ENCODE data around the gene XYLT1.
A peak's percentile ranks its signal among the peaks of the same experiment; 100 is the strongest.
"Not testable (repeated sequence)": the region's sequence is repeated elsewhere in the genome, so short reads cannot be mapped to it uniquely, and the experiment has no call there.

Gene XYLT1

GRCh38 chr16:17307504-17307903 is 163.3 kb downstream of the XYLT1 start:
- DNase-seq: no peak

DNA sequence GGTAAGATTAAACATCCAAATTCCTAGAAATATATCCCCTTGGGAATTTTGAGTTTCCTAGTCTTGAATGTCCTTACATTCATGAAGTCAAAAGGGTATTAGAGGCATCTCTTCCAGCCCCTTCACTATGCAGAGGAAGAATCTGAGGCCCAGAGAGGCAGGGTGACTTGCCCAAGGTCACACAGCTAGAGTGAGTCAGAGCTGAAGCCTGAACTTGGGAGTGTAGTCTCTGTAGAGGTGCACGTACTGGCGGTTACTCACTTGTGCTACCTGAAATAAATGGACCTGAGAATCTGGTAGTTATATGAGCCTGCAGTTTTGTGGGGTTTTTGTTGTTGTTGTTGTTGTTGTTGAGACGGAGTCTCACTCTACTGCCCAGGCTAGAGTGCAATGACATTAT is 164.0 kb downstream of the XYLT1 start:
- no peak for DNase-seq

DNA sequence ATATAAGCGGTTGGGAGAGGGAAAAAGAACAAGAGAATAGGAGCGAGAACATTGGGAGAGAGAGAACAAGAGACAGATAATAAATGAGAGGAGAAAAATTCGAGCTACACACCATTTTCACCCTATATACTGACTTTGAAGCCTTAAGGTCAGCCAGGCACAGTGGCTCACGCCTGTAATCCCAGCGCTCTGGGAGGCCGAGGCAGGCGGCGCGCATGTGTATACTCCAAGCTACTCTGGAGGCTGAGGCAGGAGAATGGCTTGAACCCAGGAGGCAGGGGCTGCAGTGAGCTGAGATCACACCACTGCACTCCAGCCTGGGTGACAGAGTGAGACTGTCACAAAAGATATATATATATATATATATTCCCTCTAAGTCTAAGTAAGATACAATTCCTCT is 164.5 kb downstream of the XYLT1 start:
- DNase-seq: not testable (repeated sequence)

GRCh38 chr16:17305694-17306093 is 165.1 kb downstream of the XYLT1 start:
- DNase-seq: no peak

- peak; percentile 19 for DNase-seq
These were observed 166.2 kb downstream of the XYLT1 start for GRCh38 chr16:17304491-17305119.

- no peak for DNase-seq
These were observed 166.7 kb downstream of the XYLT1 start for GRCh38 chr16:17304106-17304490.

DNA sequence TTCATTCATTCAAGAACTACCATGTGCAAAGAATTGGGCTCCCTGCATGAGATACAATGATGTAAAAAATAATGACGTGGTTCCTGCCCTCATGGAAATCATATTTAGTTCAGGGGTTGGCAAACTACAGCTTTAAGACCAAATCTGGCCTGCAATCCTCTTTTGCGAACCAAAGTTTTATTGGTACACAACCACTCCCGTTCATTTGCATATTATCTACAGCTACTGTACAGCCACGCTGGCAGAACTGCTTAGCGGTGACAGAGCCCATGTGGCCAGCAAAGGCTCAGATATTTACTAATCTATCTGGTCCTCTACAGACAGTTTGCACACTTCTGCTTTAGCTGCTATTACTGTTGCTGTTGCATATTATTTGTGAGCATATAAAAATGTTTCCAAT is 167.7 kb downstream of the XYLT1 start:
- DNase-seq: no peak

- DNase-seq: no peak
These were observed 168.1 kb downstream of the XYLT1 start for GRCh38 chr16:17302620-17303019.

DNA sequence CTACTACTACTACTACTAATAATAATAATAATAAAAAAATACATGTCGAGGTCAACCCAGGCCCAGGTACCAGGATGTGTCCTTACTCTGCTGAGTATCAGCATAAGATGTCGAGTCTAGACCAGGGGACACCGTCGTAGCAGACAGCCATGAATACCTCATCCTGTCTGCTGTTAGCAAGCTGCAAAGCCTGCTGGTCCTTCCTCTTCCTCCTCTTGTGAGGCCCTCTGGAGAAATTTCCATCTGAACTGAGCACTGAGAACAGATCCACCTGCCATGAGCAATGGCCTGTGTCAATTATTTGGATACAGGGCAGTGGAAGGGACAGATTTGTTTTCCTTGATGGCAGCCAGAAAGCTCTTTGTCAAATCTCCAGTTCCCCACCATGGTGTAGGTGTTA is 168.5 kb downstream of the XYLT1 start:
- DNase-seq: no peak

GRCh38 chr16:17301593-17302135 is 169.1 kb downstream of the XYLT1 start:
- no peak for DNase-seq

DNA sequence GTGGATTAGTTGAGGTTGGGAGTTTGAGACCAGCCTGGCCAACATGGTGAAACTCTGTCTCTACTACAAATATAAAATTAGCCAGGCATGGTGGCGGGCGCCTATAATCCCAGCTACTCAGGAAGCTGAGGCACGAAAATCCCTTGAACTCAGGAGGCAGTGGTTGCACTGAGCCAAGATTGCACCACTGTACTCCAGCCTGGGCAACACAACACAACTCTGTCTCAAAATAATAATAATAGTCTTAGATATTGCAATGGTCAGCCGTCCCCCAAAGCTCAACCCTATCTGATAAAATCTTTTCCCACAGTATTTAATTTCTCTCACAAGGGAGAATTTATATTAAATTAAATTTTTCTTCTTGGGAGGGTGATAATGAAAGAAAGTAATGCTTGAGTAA is 169.6 kb downstream of the XYLT1 start:
- no peak for DNase-seq

DNA sequence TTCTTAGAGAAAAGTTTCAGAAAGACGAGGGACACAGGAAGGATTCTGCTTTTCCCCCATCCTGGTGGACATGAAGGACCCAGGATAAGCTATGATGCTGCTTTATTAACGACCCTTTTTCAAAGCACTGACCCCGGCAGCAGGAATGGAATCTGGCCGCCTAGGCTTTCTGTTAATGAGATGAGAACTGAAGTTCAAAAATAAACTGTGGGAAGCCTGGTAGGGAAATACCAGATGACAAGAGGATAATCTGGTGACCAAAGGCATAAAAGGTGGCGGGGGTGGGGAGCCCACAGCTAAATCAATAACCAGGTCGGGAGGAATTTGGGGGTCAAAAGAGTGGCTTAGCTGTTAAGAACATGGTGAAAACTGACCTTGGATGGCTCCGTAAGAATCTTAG is 171.0 kb downstream of the XYLT1 start:
- no peak for DNase-seq

DNA sequence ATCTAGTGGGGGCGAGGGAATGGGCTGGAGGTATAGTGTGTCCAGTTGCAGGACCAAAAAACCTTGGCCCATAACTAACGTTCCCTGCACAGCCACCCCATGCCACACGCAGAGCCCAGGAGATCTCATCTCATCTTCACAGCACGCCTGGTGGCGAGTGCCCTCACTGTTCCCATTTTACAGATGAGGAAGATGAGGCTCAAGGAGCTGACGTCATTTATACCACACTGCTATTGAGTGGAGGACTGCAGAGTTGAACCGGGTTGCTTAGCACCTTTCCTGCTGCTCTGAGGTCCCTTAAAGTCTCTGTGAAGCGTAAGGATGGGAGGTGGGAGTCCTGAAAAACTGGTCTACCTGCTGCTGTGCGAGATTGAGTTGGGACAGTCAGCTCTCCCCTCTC is 172.5 kb downstream of the XYLT1 start:
- DNase-seq: no peak

- no peak for DNase-seq
These were observed 174.3 kb downstream of the XYLT1 start for GRCh38 chr16:17296431-17296830.

DNA sequence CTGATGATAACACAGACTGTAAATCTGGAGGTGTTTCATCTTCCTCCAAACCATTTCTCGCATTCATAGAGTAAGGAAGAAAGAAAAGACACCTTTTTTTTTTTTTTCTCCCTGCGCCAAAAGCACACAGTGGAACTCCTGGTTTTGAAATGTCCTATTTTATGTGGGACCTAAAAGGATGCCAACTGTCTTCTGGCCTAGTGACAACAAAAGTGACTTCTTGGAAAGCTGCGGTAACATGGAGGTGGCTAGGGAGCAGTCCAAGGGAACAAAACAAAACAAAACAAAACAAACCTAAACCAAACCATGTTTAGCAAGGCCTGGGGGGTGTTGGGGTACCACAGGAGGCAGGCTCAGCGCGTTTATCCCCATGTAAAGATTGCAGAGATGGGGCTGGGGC is 174.8 kb downstream of the XYLT1 start:
- no peak for DNase-seq

DNA sequence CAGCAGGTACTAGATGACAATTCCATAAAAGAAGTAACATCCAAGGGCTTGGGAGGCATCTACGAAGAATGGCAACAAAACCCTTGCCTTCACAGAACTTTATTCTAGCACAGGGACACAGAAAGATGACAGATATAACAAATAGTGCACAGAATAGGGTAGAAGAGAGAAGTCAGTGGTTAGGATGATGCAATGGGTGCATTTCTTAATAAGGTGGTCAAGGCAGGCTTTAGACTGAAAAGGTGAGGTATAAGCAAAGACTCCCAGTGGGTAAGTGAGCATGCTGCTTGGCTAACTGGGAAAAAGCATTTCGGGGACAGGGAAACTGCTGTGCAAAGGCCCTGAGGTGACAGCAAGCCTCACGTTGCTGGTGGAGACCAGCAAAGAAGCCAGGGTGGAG is 175.9 kb downstream of the XYLT1 start:
- no peak for DNase-seq

DNA sequence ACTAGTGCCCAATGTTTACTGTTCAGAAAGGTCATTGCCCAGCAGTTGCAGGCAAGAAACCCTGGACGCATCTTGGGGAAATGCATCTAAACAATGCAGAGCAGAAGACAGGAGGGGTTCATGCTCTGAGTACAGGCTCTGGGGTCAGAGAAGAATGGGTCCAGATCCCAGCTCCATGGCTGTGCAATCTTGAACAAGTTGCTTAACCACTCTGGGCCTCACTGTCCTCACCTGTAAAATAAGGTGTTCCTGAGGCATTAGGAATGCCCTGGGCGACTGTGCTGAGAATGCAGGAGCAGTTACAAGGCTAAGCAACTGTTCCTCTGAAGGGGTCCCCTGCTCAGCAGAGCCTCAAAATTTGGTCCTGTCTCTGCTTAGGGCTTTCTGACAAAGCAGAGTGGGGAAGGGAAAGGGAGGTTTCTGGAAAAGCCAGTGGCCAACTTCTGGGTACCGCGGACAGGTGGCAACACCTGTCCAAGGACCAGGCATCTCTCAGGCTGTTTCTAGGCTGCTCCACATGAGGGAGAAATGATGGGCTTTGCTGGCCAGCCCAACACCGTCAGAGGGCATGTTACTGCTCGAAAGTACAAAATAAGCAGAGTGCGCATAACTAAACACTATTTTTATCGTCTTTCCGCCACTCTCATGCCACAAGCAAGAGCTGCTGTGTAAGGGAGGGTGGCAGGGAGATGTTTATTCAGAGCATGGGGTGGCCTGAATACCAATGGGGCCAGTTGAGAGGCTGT is 176.8 kb downstream of the XYLT1 start:
- no peak for DNase-seq

DNA sequence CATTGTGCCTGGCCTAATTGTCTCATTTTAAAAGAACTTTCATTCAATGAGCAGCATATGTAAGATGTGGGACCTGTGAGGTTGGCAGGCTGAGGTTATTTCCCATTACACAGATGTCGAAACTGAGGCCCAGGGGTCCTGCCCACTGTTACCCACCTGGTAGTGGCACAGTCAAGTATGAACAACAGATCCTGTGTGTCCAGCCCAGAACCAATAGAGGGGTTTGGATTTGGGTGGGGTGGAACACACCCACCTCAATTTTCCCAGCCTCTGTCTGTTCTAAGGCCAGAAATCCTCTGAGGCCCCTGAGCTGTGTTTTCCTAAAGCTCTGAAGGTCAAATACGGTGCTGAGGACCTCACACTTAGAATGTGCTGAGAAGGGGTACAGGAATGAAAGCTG is 179.5 kb downstream of the XYLT1 start:
- no peak for DNase-seq

DNA sequence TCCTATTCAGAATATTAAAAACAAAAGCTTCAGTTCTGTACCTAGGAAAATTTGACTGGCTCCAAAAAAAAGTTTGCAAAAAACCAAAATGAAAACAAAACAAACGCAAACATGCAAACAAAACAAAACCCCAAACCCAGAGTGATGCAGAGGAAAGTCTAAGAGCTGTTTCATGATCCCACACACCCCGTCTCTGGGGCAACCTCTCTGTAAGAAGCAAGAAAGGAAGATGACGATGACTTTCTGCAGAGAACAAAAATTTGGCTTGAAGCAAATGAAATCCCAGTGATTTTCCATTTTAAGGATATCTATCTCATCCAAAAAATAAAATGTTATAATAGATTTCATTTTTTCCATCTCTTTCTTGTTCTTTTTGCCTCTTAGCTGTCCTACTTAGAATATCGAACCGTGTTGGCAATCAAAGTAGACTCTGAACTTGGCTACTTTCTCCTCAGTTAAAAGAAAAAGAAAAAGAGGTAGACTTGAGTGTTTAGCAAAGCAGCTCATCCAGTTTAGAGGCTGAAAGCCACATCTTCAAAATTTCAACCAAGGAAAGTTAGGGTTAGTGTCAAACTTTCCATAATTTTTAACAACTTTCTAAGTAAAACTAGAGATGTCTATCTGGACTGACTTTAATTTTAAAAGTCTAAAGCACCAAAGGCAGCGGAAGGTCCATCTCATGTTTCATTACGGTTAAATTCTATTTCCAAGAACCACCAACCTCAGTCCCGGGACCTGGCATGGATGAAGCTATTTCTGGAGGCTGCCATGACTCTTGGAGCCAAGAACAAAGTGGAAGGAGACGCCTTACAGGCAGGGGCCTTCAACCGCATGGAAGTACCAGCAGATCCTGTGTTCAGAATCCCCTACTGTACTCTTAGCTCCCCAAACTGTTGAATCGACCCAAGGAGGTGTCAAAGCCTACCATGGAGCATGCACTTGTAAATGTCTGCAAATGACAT is 180.8 kb downstream of the XYLT1 start:
- DNase-seq: no peak

GRCh38 chr16:17289050-17289449 is 181.7 kb downstream of the XYLT1 start:
- no peak for DNase-seq

DNA sequence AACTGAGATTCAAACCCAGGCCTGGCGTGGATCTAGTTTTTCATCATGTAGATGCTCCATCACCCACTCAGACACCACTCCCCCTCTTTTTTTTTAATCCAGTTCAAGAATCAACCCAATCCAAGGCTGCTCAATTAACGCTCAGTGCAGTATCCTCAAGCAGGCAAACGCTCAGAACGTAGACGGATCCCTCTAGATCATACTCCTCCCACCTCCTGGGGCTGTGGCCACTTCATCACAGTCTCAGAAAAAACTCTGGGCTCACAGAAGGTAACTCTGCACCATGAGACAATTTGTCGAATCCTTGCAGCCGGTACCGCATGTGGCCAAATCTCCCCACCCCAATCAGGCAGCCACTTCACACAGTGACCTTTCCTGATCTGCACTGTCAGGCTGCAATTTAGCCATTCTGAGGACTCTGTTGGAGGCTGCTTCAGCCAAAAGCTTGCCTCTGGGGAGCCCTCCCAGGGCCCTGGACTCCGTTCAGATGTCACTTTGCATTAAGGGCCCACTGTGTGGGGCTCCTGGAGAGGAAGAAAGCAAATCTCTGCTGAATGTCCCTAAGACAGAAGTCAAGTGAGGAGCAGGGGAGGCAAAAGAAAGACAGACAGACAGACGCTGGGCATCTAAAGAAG is 183.5 kb downstream of the XYLT1 start:
- DNase-seq: no peak

- DNase-seq: no peak
These were observed 184.3 kb downstream of the XYLT1 start for GRCh38 chr16:17286443-17286842.

All from right kidney (tissue), 1 donor.